ENCODE measurements around the gene LRBA.
"Not testable (repeated sequence)": the region's sequence is repeated elsewhere in the genome, so short reads cannot be mapped to it uniquely, and the experiment has no call there.

LRBA gene

GRCh38 chr4:150971901-150972300 lies 43.2 kb downstream of the LRBA start:
- DNase-seq: no peak

GRCh38 chr4:150970685-150971151 lies 44.4 kb downstream of the LRBA start:
- DNase-seq: no peak

- DNase-seq: no peak
These were observed 50.3 kb downstream of the LRBA start for GRCh38 chr4:150964754-150965153.

DNA sequence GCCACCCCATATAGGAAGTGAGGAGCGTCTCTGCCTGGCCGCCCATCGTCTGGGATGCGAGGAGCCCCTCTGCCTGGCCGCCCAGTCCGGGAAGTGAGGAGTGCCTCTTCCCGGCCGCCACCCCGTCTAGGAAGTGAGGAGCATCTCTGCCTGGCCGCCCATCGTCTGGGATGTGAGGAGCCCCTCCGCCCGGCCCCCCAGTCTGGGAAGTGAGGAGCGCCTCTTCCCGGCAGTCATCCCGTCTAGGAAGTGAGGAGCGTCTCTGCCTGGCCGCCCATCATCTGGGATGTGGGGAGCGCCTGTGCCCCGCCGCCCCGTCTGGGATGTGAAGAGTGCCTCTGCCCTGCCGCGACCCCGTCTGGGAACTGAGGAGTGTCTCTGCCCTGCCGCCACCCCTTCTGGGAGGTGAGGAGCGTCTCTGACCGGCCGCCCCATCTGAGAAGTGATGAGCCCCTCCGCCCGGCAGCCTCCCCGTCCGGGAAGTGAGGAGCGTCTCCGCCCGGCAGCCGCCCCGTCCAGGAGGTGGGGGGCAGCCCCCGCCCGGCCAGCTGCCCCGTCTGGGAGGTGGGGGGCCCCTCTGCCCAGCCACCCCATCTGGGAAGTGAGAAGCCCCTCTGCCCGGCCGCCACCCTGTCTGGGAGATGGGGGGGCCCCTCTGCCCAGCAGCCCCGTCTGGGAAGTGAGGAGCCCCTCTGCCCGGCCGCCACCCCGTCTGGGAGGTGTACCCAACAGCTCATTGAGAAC lies 51.3 kb downstream of the LRBA start:
- not testable (repeated sequence) for DNase-seq

GRCh38 chr4:150962245-150962644 lies 52.8 kb downstream of the LRBA start:
- no peak for DNase-seq

- no peak for DNase-seq
These were observed 53.5 kb downstream of the LRBA start for GRCh38 chr4:150961566-150961965.

- no peak for DNase-seq
These were observed 54.3 kb downstream of the LRBA start for GRCh38 chr4:150960818-150961217.

GRCh38 chr4:150960079-150960478 lies 55.0 kb downstream of the LRBA start:
- no peak for DNase-seq

- not testable (repeated sequence) for DNase-seq
These were observed 57.1 kb downstream of the LRBA start for GRCh38 chr4:150957981-150958380.

DNA sequence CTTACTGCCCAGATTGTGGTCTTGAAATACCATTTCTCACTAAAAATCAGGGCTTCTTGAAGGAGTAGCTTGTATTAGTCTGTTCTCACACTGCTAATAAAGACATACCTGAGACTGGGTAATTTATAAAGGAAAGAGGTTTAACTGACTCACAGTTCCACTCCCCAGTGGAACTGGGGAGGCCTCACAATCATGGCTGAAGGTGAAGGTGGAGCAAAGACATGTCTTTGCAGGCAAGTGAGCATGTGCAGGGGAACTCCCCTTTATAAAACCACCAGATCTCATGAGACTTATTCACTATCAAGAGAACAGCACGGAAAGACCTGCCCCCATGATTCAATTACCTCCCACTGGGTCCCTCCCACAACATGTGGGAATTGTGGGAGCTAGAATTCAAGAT lies 58.0 kb downstream of the LRBA start:
- not testable (repeated sequence) for DNase-seq

GRCh38 chr4:150953916-150954315 lies 61.2 kb downstream of the LRBA start:
- not testable (repeated sequence) for DNase-seq

GRCh38 chr4:150952167-150952845 lies 62.8 kb downstream of the LRBA start:
- DNase-seq: no peak

DNA sequence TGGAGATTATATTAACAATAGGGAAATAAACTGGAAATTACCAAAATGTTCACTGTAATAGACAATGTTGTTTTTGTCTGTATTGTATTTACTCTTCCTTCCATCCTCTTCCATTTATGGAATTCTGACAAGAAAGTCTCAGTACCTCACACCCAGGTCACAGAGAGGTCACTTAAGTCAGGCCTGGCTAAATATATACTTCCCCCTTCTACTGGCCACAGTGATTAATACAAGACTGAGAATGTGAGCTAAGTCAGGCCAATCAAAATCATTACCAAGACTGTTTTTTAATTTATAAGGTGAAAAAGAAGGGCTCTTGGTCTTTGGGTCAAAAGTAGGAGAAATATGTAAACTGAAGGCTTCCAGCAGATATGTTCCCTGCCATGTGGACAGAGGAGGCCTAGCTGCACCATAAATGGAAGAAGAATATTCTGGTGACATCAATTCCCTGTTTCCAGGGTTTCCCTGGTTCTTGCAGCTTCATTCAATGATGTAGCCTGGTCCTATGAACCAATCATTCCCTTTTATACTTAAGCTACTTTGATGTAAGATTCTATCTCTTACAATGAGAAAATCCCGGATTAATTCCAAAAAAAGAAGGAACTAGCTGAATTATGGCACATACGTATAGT lies 64.3 kb downstream of the LRBA start:
- no peak for DNase-seq

DNA sequence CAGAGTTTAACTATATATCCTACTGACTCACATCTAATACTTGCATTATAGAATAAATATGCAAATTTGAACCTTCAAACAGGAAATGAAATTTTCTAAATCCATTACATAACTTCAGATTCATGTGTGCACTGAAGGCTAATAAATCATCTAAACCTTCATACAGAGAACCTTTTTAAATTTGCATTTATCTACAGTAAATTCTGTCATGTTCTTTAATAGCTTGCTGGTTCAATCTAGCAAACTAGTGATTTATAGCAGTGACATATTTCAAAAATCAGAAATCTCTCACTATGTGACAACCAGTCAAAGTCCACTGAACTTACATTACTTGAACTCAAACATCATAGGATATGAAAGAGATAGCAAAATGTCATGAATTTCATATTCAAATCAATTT lies 65.1 kb downstream of the LRBA start:
- DNase-seq: no peak

DNA sequence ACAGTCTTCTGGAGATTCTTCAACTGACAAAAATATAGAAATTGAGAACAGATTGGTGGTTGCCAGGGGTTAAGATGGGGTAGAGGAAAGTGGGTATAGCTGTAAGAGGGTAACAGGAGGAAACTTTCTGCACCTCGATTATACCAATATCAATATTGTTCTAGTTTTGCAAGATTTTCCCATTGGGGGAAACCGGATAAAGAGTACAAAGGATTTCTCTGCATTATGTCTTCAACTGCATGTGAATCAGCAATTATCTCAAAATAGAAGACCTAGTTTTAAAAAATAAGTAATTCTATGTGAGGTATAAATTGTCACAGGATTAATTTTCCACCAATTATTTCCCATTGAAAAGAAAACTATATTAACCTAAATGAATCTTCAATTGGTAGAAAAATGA lies 65.7 kb downstream of the LRBA start:
- DNase-seq: no peak

DNA sequence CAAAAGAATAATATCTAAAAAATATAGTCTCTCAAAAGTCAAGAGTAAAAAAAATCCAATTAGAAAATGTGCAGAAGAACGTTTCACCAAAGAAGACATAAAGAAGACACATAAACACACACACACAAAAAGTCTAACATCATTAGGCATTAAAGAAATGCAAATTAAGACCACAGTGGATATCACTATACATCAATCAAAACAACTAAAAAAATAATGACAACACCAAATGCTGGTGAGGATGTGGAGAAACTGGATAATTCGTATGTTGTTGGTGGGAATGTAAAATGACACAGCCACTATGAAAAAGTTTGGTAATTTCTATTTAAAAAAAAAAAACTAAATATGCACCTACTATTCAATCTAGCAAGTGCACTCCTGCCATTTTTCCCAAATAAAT lies 66.4 kb downstream of the LRBA start:
- no peak for DNase-seq

DNA sequence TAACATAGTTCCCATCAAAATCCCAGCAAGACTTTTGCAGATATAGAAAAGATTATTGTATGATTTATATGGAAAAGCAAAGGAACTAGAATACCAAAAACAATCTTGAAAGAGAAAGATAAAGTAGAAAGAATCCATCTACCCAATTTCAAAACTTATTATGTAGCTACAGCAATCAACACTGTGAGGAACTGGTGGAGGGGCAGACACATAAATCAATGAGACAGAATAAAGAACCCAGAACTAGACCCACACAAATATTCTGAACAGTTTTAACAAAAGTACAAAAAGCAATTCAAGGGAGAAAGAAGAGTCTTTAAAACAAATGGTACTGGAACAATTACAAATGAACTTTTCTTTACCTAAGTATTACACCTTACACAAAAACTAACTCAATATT lies 67.0 kb downstream of the LRBA start:
- no peak for DNase-seq

GRCh38 chr4:150944660-150945059 lies 70.4 kb downstream of the LRBA start:
- DNase-seq: no peak

DNA sequence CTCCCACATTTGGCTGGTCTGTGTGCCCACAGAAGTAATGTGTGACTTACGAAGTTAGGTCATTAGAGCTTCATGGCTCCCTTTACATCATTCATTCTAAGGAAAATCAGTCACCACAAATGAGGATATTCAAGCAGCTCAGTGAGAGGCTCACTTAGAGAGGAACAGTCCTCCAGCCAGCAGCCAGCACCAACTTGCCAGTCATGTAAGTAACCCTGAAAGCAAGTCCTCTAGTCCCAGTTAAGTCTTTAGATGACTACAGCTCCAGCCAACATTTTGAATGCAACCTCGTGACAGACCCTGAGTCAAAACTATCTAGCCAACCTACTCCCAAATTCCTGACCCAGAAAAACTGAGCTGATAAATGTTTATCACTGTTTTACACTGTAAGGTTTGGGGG lies 71.3 kb downstream of the LRBA start:
- DNase-seq: no peak

DNA sequence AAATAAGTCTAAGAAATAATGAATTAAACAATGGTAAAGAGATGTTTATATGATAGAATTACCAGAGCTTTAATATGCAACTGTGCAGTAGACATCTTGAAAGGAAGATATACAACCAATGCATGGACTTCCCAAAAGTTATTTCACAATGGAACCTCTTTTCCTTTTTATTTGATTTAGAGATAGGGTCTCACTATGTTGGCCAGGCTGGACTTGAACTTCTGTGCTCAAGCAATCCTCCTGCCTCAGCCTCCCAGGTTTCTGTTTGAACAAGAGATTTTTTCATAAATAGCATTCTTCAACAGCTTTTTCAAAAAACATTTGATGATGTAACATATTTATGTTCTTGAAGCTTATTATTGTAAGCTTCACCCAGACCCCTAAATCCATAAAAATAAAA lies 72.0 kb downstream of the LRBA start:
- DNase-seq: no peak

DNA sequence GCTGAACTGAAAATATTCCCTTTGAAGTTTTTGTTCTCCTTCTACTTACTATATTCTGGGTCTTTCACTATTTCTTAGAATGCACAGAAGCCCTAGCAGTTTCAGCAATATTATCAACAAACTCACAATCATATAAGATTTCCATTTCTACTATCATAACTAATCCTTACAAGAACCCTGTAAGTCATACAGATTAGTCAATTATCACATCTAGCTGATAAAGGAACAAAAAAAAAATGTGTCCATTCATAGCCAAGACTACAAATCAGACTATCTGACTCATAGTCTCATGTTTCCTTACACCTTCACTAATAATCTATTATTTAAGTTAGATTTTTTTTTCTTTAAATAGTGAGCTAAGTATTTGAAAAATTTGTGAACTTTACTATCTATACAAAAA lies 72.5 kb downstream of the LRBA start:
- no peak for DNase-seq

- no peak for DNase-seq
These were observed 75.0 kb downstream of the LRBA start for GRCh38 chr4:150940123-150940522.

DNA sequence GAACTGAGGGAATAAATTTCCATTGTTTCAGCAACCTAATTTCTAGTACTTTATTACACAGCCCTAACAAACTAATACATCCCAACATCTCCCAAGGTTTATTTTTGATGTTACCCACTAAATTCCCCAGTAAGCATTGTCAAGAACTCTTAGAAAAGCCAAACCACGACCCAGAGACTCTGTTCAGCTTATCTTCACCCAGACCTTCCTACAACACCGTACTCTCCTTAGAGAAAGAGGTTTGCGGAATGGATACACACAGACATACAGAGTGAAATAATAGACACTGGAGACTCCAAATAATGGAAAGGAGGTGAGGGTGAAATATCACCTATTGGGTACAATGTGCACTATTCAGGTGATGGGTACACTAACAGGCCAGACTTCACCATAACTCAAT lies 75.6 kb downstream of the LRBA start:
- DNase-seq: no peak

DNA sequence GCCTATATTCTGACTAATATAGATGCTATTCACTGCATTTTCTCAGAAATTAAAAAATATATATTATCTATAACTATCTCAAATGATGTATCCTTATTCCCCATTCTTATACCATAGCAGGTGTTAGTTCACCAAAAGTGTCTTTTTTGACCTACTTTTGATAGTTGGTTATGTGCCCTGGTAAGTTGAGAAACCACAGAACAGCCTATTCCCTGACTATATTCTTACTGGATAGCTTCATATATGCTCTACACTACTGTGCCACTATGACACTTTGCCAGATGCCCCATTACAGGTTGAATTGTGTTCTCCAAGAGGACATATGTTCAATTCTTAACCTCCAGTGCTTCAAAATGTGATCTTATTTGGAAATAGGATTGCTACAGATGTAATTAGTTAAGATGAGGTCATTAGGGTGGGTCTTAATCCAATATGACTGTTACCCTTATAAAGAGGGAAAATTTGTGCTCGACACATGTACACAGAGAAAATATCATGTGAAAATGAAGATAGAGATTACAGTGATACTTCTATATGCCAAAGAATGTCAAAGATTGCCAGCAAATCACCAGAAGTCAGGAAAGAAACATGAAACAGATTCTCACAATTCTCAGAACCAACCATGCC lies 76.1 kb downstream of the LRBA start:
- no peak for DNase-seq

Data from cerebellar nuclear complex (tissue), 1 donor.